Keratinocyte (primary cell): ENCODE measurements around the gene PLCL2. TPM values are rescaled to one million over a fixed set of nuclear protein-coding genes. Genes with fewer than 3 reads are reported as not detected.

Experiments used
- DNase-seq: peaks from one replicate; pipeline ENCODE4 v3.0.0-alpha.2; 2011; ENCODE audit warnings: low read depth, missing footprints, low spot score
- FAIRE-seq: peaks from 2 replicates; lab custom pipeline; 2011; peaks lifted over from hg19 to GRCh38; lab: Jason Lieb, UNC
- H2AFZ ChIP-seq: 2 replicates; pipeline ENCODE4 v1.6.0; 2012; ENCODE audit warnings: low read length, control low read depth, inconsistent platforms; ENCODE audit not compliant: control insufficient read depth
- H3K27ac ChIP-seq: 2 replicates; pipeline ENCODE4 v1.5.1; 2011; ENCODE audit warnings: low read length; ENCODE audit not compliant: control insufficient read depth, insufficient read depth
- H3K27me3 ChIP-seq: 3 replicates; pipeline ENCODE4 v1.6.0; 2011; ENCODE audit warnings: low read length; ENCODE audit not compliant: control insufficient read depth, insufficient read depth; ENCODE audit errors: extremely low read depth
- H3K36me3 ChIP-seq, 2 experiments: 2 replicates in 1 of 2; 3 replicates in 1 of 2; pipeline ENCODE4 v1.5.1; 2011; ENCODE audit warnings: low read length in 2 of 2, mild to moderate bottlenecking in 1 of 2; ENCODE audit not compliant: control insufficient read depth in 2 of 2, insufficient read depth in 2 of 2; ENCODE audit errors: extremely low read depth in 1 of 2
- H3K4me1 ChIP-seq: 3 replicates; pipeline ENCODE4 v1.5.1; 2011; ENCODE audit warnings: low read length; ENCODE audit not compliant: control insufficient read depth, insufficient read depth; ENCODE audit errors: extremely low read depth
- H3K4me2 ChIP-seq: 3 replicates; pipeline ENCODE4 v1.6.0; 2011; ENCODE audit warnings: low read depth, low read length; ENCODE audit not compliant: control insufficient read depth, insufficient read depth; ENCODE audit errors: extremely low read depth
- H3K4me3 ChIP-seq, 3 experiments: fragments of 200-600 bp in 1 of 3; sonication (generic) in 1 of 3; 2 replicates in 2 of 3; 3 replicates in 1 of 3; pipeline ENCODE4 v1.5.1; 2011 to 2016; ENCODE audit warnings: low read length in 3 of 3, mild to moderate bottlenecking in 3 of 3, control low read depth in 2 of 3, inconsistent platforms in 1 of 3, low read depth in 1 of 3, mixed read lengths in 1 of 3, mixed run types in 1 of 3, moderate library complexity in 1 of 3; ENCODE audit not compliant: control insufficient read depth in 2 of 3, insufficient read depth in 2 of 3; ENCODE audit errors: extremely low read depth in 1 of 3
- H3K79me2 ChIP-seq: 2 replicates; pipeline ENCODE4 v1.6.0; 2012; ENCODE audit warnings: low read length; ENCODE audit not compliant: control insufficient read depth, insufficient read depth
- H3K9ac ChIP-seq: 3 replicates; pipeline ENCODE4 v1.6.0; 2011; ENCODE audit warnings: low read length; ENCODE audit not compliant: control insufficient read depth, insufficient read depth; ENCODE audit errors: extremely low read depth
- H3K9me1 ChIP-seq: 3 replicates; pipeline ENCODE4 v1.6.0; 2011; ENCODE audit warnings: low read length; ENCODE audit not compliant: control insufficient read depth, insufficient read depth; ENCODE audit errors: extremely low read depth
- H3K9me3 ChIP-seq: 2 replicates; pipeline ENCODE4 v1.5.1; 2012; ENCODE audit warnings: low read depth, low read length; ENCODE audit not compliant: control insufficient read depth
- H4K20me1 ChIP-seq: 3 replicates; pipeline ENCODE4 v1.6.0; 2011; ENCODE audit warnings: low read length; ENCODE audit not compliant: control insufficient read depth, insufficient read depth; ENCODE audit errors: extremely low read depth
- CTCF ChIP-seq, 3 experiments: IDR thresholded peaks in 1 of 3; conservative IDR thresholded peaks in 1 of 3; optimal IDR thresholded peaks in 1 of 3; 2 replicates in 2 of 3; 3 replicates in 1 of 3; pipeline versions ENCODE3 to v1.5.1; 2011; ENCODE audit warnings: low read length in 3 of 3, mild to moderate bottlenecking in 3 of 3, moderate library complexity in 2 of 3, control low read depth in 1 of 3, inconsistent platforms in 1 of 3; ENCODE audit not compliant: insufficient read depth in 2 of 3; ENCODE audit errors: extremely low read depth in 1 of 3
- EZH2 ChIP-seq: IDR thresholded peaks from one replicate; pipeline ENCODE4 v1.6.1; 2012; ENCODE audit warnings: inconsistent platforms, mild to moderate bottlenecking, low read length, moderate library complexity
- dilution Hi-C: fragments of 300-500 bp; cut with MboI; formaldehyde crosslinking; loops from one replicate; pipeline ENCODE4 v1.7.0; 2020; ENCODE audit warnings: low sequenced_read_pairs; ENCODE audit not compliant: extremely low pct_ligation_motif_present
- polyA plus RNA-seq, 5 experiments: library from polyadenylated mRNA; depleted of rRNA in 3 of 5; stranded (reverse) in 3 of 5; stranded (forward) in 1 of 5; unstranded in 1 of 5; fragments of >200 nt; gene quantifications; 1 replicate in 1 of 5; 2 replicates in 3 of 5; 3 replicates in 1 of 5; pipeline versions ENCODE4 v1.2.1 to v1.2.3, GENCODE V29; 2011 to 2012; ENCODE audit warnings: missing spikeins in 2 of 5, low read depth in 1 of 5, low replicate concordance in 1 of 5

Gene PLCL2
- polyA plus RNA-seq, 1 donor (not counting 4 experiments of a cell fraction or from before 2014, with no cell fraction given), result 0.20 TPM

- no peak for DNase-seq
- Histone ChIP-seq H3K79me2 (no peaks in the 10 kb centered on the region), H3K9me3 (no peaks in the 10 kb centered on the region), H3K4me3 (no peak overlapping the region), H3K4me2 (no peak overlapping the region), H3K9ac (no peak overlapping the region), H3K4me1 (peaks cover 23% of the 10 kb centered on the region), H2AFZ (no peak overlapping the region), H3K36me3 (no peaks in the 10 kb centered on the region), H3K9me1 (no peaks in the 10 kb centered on the region), H3K27me3 (no peaks in the 10 kb centered on the region), H4K20me1 (no peaks in the 10 kb centered on the region), H3K27ac (no peak overlapping the region)
- no peak for TF ChIP-seq CTCF (optimal IDR thresholded peaks at IDR 0.05 in 1 of 3, IDR thresholded peaks at IDR 0.05 in 1 of 3, conservative IDR thresholded peaks at IDR 0.05 in 1 of 3; ENCODE audit: extremely low read depth in 1 of 3, insufficient read depth in 2 of 3, low read length in 3 of 3)
- TF ChIP-seq EZH2, result no peak
- dilution Hi-C loops, result no loop called here
- FAIRE-seq, result no peak
Observed at GRCh38 chr3:17035966-17036365, 151.2 kb downstream of the PLCL2 start.

DNA sequence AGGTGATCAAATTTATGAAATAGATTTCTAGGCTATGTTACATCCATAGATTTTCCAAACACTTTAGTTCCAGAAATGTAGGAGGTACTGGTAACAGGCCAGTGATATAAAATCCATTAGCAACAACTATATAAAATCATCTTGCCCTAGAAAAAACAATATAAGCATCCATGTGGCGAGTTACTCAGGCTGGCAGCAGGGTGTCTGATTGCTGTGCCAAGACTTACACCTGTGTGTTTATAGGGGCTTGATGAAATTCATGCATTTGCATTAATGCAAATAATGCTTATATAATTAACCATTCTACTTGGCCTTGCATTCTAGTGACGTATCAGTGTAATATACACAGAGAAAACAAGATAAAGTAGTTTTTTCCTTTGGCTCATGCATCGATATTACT lies 153.4 kb downstream of the PLCL2 start:
- dilution Hi-C loops, result no loop called here
- H3K79me2 ChIP-seq, result no peaks in the 10 kb centered on the region
- H3K9me3 ChIP-seq, result no peaks in the 10 kb centered on the region
- no peak overlapping the region for H2AFZ ChIP-seq
- peaks cover 23% of the 10 kb centered on the region for H3K4me1 ChIP-seq
- no peaks in the 10 kb centered on the region for H3K9me1 ChIP-seq
- DNase-seq (no peak), FAIRE-seq (no peak)
- H3K36me3 ChIP-seq, result no peaks in the 10 kb centered on the region
- no peaks in the 10 kb centered on the region for H3K27me3 ChIP-seq
- no peak overlapping the region for H3K9ac ChIP-seq
- H3K4me2 ChIP-seq, result no peak overlapping the region
- H3K4me3 ChIP-seq, result no peak overlapping the region
- no peaks in the 10 kb centered on the region for H4K20me1 ChIP-seq
- TF ChIP-seq EZH2 (no peak), CTCF (optimal IDR thresholded peaks at IDR 0.05 in 1 of 3, IDR thresholded peaks at IDR 0.05 in 1 of 3, conservative IDR thresholded peaks at IDR 0.05 in 1 of 3; ENCODE audit: extremely low read depth in 1 of 3, insufficient read depth in 2 of 3, low read length in 3 of 3) (no peak)
- H3K27ac ChIP-seq, result no peak overlapping the region
